ENCODE measurements around the gene TTLL11. TPM values are rescaled to one million over a fixed set of nuclear protein-coding genes. Genes with fewer than 3 reads are reported as not detected.

The TTLL11 gene
- polyA plus RNA-seq, 1 of the 3 experiments (the other 2 are of a cell fraction): 6.8 TPM

GRCh38 chr9:122135529-122135859 lies 42.4 kb upstream of the TTLL11 start:
- Histone ChIP-seq H3K4me3 (ENCODE audit: low read depth in 2 of 2, low read length in 1 of 2) (no peak overlapping the region), H3K9ac (no peak overlapping the region), H3F3A (replicated peaks; ENCODE audit: insufficient read depth) (no peaks in the 10 kb centered on the region), H2AFZ (ENCODE audit: low read depth) (no peak overlapping the region), H4K20me1 (ENCODE audit: insufficient read depth) (no peaks in the 10 kb centered on the region), H3K79me2 (ENCODE audit: insufficient read depth) (no peaks in the 10 kb centered on the region), H3K36me3 (replicated peaks in 1 of 2; ENCODE audit: control insufficient read depth in 1 of 2, insufficient read depth in 2 of 2, low read length in 1 of 2) (no peaks in the 10 kb centered on the region), H3K27me3 (ENCODE audit: insufficient read depth) (no peaks in the 10 kb centered on the region), H3K9me3 (no peaks in the 10 kb centered on the region), H3K4me2 (no peak overlapping the region), H3K27ac (ENCODE audit: low read depth in 2 of 2, low read length in 1 of 2) (no peak overlapping the region), H3K9me2 (no peaks in the 10 kb centered on the region), H3K4me1 (ENCODE audit: control insufficient read depth in 1 of 2, insufficient read depth in 2 of 2, low read depth in 1 of 2, low read length in 1 of 2) (no peaks in the 10 kb centered on the region; a peak in 1 of 4 replicates)
- no peak for DNase-seq
- WGBS (ENCODE audit: low lambda C conversion rate): 78% methylated on average over 6 of the region's 7 CpGs
- ChIA-PET POLR2A (no interaction called here), CTCF (interaction anchor here (0.8 to 5.7 kb wide), 3 partner anchors 9 to 215 kb away, joined by 3 to 53 read pairs (median 11); no protein-coding TSS in a partner anchor)
- no peak for TF ChIP-seq MAX (IDR thresholded peaks at IDR 0.05; ENCODE audit: low read depth)
- TF ChIP-seq SIN3A (IDR thresholded peaks at IDR 0.05; ENCODE audit: borderline replicate concordance, low read depth, low read length): no peak
- TF ChIP-seq GABPA (IDR thresholded peaks at IDR 0.05; ENCODE audit: low read depth): no peak
- no peak for TF ChIP-seq RCOR1 (IDR thresholded peaks at IDR 0.05; ENCODE audit: low read length)
- TF ChIP-seq CTCF (IDR thresholded peaks at IDR 0.05): no peak
- no peak for TF ChIP-seq GATA2 (CRISPR knock-in tag; IDR thresholded peaks at IDR 0.05)
- TF ChIP-seq TAF1 (IDR thresholded peaks at IDR 0.05; ENCODE audit: borderline replicate concordance, low read depth, low read length): no peak
- no peak for TF ChIP-seq USF2 (IDR thresholded peaks at IDR 0.05; ENCODE audit: borderline replicate concordance, low read depth, low read length)
- TF ChIP-seq IRF3 (IDR thresholded peaks at IDR 0.05; ENCODE audit: low read depth, low read length): no peak
- TF ChIP-seq NFIC (IDR thresholded peaks at IDR 0.05; ENCODE audit: borderline replicate concordance): no peak
- no peak for TF ChIP-seq MXI1 (IDR thresholded peaks at IDR 0.05; ENCODE audit: low read depth, low read length)
- TF ChIP-seq FOXM1 (IDR thresholded peaks at IDR 0.05; ENCODE audit: low read depth): no peak
- TF ChIP-seq JUND (IDR thresholded peaks at IDR 0.05): no peak
- no peak for TF ChIP-seq TCF12 (IDR thresholded peaks at IDR 0.05)
- TF ChIP-seq CHD2 (IDR thresholded peaks at IDR 0.05; ENCODE audit: low read length, partially characterized antibody): no peak
- TF ChIP-seq PBX3 (IDR thresholded peaks at IDR 0.05): no peak

All from SK-N-SH (cell line).